Stimulated activated naive CD4-positive, alpha-beta T cell (primary cell): ENCODE measurements around the gene RRP15.

ENCODE experiments used
- DNase-seq, 6 experiments: peaks; one replicate each; lab custom pipeline; 2025; lab: John Stamatoyannopoulos, UW

RRP15 gene

GRCh38 chr1:218284917-218285635 is at the start of gene RRP15:
Gene RRP15 (plus strand): TSS chr1:218285293. CDS start chr1:218285317, 24 bp downstream.
- DNase-seq = peak; percentile 66 to 87 (median 75)

- DNase-seq = no peak
Measured at GRCh38 chr1:218242171-218242570, 42.9 kb upstream of the RRP15 start.

- no peak for DNase-seq
Measured at GRCh38 chr1:218247339-218247738, 37.8 kb upstream of the RRP15 start.

GRCh38 chr1:218249338-218250140 is 35.6 kb upstream of the RRP15 start:
- no peak for DNase-seq

- DNase-seq = no peak
Measured at GRCh38 chr1:218250492-218250891, 34.6 kb upstream of the RRP15 start.

- no peak for DNase-seq
Measured at GRCh38 chr1:218254296-218254946, 30.7 kb upstream of the RRP15 start.

GRCh38 chr1:218255090-218255489 is 30.0 kb upstream of the RRP15 start:
- no peak for DNase-seq

- DNase-seq = no peak
Measured at GRCh38 chr1:218257371-218257770, 27.7 kb upstream of the RRP15 start.

GRCh38 chr1:218257971-218258370 is 27.1 kb upstream of the RRP15 start:
- no peak for DNase-seq

- no peak for DNase-seq
Measured at GRCh38 chr1:218259339-218259738, 25.8 kb upstream of the RRP15 start.

- no peak for DNase-seq
Measured at GRCh38 chr1:218259800-218260199, 25.3 kb upstream of the RRP15 start.

- no peak for DNase-seq
Measured at GRCh38 chr1:218262259-218262658, 22.8 kb upstream of the RRP15 start.

GRCh38 chr1:218266356-218266755 is 18.7 kb upstream of the RRP15 start:
- DNase-seq = no peak

- DNase-seq = no peak
Measured at GRCh38 chr1:218272366-218272765, 12.7 kb upstream of the RRP15 start.

GRCh38 chr1:218273762-218274479 is 11.2 kb upstream of the RRP15 start:
- DNase-seq = no peak

GRCh38 chr1:218274511-218274910 is 10.6 kb upstream of the RRP15 start:
- DNase-seq = no peak

GRCh38 chr1:218275823-218276222 is 9.3 kb upstream of the RRP15 start:
- DNase-seq = no peak

- DNase-seq = no peak
Measured at GRCh38 chr1:218281285-218281684, 3.8 kb upstream of the RRP15 start.

- peak in 1 of 6 experiments; percentile 55 for DNase-seq
Measured at GRCh38 chr1:218284377-218284916, 646 bp upstream of the RRP15 start.

- DNase-seq = no peak
Measured at GRCh38 chr1:218292515-218292914, 7.4 kb downstream of the RRP15 start.

- DNase-seq = no peak
Measured at GRCh38 chr1:218294546-218294945, 9.5 kb downstream of the RRP15 start.

GRCh38 chr1:218296162-218296561 is 11.1 kb downstream of the RRP15 start:
- DNase-seq = no peak
